ENCODE results near the gene PLA2G2F.

The PLA2G2F gene

DNA sequence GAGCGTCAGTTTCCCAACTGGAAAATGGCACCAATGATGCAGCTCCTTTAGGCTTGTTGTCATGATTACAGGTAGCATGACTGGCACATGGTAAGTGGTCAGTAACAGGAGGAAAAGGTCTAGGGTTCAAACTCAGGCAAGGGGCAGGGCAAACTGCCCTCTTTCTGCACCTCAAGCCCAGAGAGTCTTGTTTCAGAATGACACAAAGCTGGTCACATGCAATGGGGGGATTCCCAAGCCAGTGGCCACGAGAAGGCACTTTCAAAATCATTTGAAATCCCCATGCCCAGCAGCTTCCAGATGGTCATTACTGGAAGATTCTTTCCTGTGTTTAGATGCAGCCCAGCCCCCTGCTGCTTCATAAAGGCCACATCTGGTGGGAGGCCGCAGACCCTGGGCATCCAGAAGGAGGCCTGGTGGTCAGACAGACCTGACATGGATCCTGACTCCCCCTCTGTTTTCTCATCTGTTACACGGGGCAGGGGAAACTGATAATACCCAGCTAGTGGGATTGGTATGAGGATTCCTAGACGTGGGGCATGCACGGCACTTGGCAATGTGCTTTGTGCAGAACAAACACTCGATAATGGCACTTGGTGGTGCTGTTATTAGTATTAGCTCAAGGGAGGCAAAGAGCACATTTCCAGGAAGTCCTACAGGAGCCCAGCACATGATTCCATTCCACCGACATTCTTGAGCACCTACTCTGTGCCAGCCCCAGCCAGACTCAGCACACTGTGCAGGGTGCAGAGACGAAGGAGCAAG, 12.9 kb upstream of the PLA2G2F start:
- TF ChIP-seq CTCF (IDR thresholded peaks at IDR 0.05), result no peak

DNA sequence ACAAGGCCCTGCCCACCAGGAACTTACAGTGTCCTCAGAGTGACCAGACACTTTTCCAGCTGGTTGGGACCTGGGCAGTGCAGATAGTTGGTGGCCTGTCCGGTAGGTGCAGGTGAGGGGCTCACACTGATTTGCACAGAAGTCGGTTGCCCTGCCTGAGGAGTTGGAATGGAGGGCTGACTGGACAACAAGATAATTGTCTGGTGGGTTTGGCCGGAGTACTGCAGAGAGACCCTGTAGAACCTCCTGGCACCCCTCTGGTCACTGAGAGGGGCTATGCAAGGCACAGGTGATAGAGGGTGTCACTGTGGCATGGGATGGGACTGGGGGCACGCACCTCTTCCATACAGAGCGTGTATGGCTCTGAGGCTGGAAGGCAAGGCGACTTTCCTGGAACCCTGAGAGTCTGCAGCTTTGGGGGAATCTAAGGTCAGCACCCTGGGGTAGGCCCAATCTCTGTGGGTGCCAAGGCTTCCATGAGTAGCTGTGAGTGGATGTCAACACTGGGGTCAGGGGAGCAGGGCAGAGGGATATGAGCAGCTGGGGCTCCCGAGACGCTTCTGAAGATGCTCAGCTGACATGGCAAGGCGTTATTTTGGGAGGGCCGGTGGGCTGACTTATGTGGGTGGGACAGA, 12.2 kb upstream of the PLA2G2F start:
- no peak for TF ChIP-seq CTCF (IDR thresholded peaks at IDR 0.05)

DNA sequence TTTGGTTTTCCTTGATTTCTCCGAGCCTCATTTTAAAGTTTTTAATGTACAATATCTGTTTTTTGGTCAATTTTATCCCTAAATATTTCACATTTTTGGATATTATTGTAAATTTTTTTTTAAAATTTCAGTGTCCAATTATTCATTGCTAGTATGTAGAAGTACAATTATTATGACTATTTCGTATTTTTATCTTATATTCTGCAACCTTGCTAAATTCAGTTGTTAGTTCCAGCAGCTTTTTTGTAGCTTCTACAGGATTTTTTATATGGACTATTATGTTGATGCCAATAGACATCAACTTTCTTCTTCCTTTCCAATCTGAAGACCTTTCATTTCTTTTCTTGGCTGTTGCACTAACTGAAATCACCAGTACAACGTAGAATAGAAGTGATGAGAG, 4.1 kb upstream of the PLA2G2F start:
- TF ChIP-seq CTCF (IDR thresholded peaks at IDR 0.05), result no peak

DNA sequence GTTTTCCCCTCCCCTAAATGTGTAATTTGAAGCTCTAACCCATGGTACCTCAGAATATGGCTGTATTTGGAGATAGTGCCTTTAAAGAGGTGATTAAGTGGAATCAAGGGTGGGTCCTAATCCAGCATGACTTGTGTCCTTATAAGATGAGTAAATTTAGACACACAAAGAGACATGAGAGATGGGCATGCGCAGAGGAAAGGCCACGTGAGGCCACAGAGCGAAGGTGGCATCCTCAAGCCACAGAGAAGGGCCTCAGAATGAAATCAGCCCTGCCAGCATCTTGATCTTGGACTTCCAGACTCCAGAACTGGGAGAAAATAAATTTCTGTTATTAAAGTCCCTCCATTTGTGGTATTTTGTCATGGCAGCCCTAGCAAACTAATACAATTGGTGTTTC, 2.9 kb upstream of the PLA2G2F start:
- TF ChIP-seq CTCF (IDR thresholded peaks at IDR 0.05), result no peak

GRCh38 chr1:20137055-20137454, 2.1 kb upstream of the PLA2G2F start:
- no peak for TF ChIP-seq CTCF (IDR thresholded peaks at IDR 0.05)

DNA sequence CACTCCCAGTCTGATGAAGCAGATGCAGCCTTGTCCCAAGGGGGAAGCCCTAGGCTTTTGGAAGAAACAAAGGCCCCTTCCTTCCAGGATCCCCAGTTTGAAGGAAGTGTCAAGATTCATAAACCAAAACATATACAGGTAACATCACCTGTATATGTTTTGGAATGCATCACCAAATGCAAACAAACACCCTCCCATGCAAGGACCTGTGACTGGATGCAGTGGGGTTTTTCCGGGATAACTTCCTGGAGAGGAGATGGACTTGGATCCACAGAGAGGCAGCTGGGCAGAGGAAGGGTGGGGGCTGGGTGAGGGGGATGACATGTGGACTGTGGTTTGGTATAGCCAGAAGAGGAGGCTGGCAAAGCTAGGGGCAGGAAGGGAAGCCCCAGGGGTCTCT, 1.5 kb upstream of the PLA2G2F start:
- no peak for TF ChIP-seq CTCF (IDR thresholded peaks at IDR 0.05)

- TF ChIP-seq CTCF (IDR thresholded peaks at IDR 0.05), result no peak
Observed at GRCh38 chr1:20138346-20138745, 777 bp upstream of the PLA2G2F start.

All from LNCAP (cell line).